ENCODE data around the gene CALM1.
"Not testable (repeated sequence)": the region's sequence is repeated elsewhere in the genome, so short reads cannot be mapped to it uniquely, and the experiment has no call there.

Gene CALM1

GRCh38 chr14:90393966-90394365, 2.9 kb upstream of the CALM1 start:
- H3K9ac ChIP-seq, result no peak overlapping the region

GRCh38 chr14:90394782-90395181, 2.0 kb upstream of the CALM1 start:
- H3K27me3 ChIP-seq (ENCODE audit: control insufficient read depth, insufficient read depth, low read length); H3K36me3 ChIP-seq (ENCODE audit: control insufficient read depth, insufficient read depth, low read length); H3K9ac ChIP-seq; H2AFZ ChIP-seq; H3K4me2 ChIP-seq (ENCODE audit: low read length); H3K4me1 ChIP-seq; H3K27ac ChIP-seq; H3K9me3 ChIP-seq (ENCODE audit: control insufficient read depth, low read length); H3K4me3 ChIP-seq (ENCODE audit: low read depth, low read length): not testable (repeated sequence)
- peaks cover 10% of the 10 kb centered on the region for H3K79me2 ChIP-seq

More at GRCh38 chr14:90393966-90394365, 2.9 kb upstream of the CALM1 start:
- no peak overlapping the region for H3K4me2 ChIP-seq (ENCODE audit: low read length)
- TF ChIP-seq CTCF (IDR thresholded peaks at IDR 0.05), result no peak
- no peaks in the 10 kb centered on the region for H3K27me3 ChIP-seq (ENCODE audit: control insufficient read depth, insufficient read depth, low read length)
- H3K9me3 ChIP-seq (ENCODE audit: control insufficient read depth, low read length), result no peaks in the 10 kb centered on the region
- H2AFZ ChIP-seq, result peak overlapping the region; percentile 32
- no peaks in the 10 kb centered on the region for H3K36me3 ChIP-seq (ENCODE audit: control insufficient read depth, insufficient read depth, low read length)
- peaks cover 10% of the 10 kb centered on the region for H3K79me2 ChIP-seq
- H3K4me1 ChIP-seq, result no peaks in the 10 kb centered on the region
- no peak overlapping the region for H3K27ac ChIP-seq
- H3K4me3 ChIP-seq (ENCODE audit: low read depth, low read length), result no peak overlapping the region

GRCh38 chr14:90397425-90398314, 841 bp downstream of the CALM1 start:
- peaks cover 26% of the 10 kb centered on the region for H3K79me2 ChIP-seq
- H3K4me2 ChIP-seq (ENCODE audit: low read length), result peak overlapping the region; percentile 89
- peak overlapping the region; percentile 14 for H2AFZ ChIP-seq
- H3K4me1 ChIP-seq, result peaks cover 13% of the 10 kb centered on the region
- peak overlapping the region; percentile 88 for H3K27ac ChIP-seq
- no peaks in the 10 kb centered on the region for H3K9me3 ChIP-seq (ENCODE audit: control insufficient read depth, low read length)
- no peaks in the 10 kb centered on the region for H3K27me3 ChIP-seq (ENCODE audit: control insufficient read depth, insufficient read depth, low read length)
- TF ChIP-seq CTCF (IDR thresholded peaks at IDR 0.05), result no peak
- no peaks in the 10 kb centered on the region for H3K36me3 ChIP-seq (ENCODE audit: control insufficient read depth, insufficient read depth, low read length)
- peak overlapping the region; percentile 79 for H3K9ac ChIP-seq
- H3K4me3 ChIP-seq (ENCODE audit: low read depth, low read length), result peak overlapping the region; percentile 89

GRCh38 chr14:90398315-90398839, 1.5 kb downstream of the CALM1 start:
- H3K4me1 ChIP-seq, result peaks cover 14% of the 10 kb centered on the region
- peak overlapping the region; percentile 89 for H3K4me2 ChIP-seq (ENCODE audit: low read length)
- no peak overlapping the region for H3K9ac ChIP-seq

More at GRCh38 chr14:90398315-90398839, 1.5 kb downstream of the CALM1 start:
- no peak overlapping the region for H2AFZ ChIP-seq
- H3K4me3 ChIP-seq (ENCODE audit: low read depth, low read length), result peak overlapping the region; percentile 76
- H3K79me2 ChIP-seq, result peaks cover 26% of the 10 kb centered on the region
- H3K9me3 ChIP-seq (ENCODE audit: control insufficient read depth, low read length), result no peaks in the 10 kb centered on the region
- H3K36me3 ChIP-seq (ENCODE audit: control insufficient read depth, insufficient read depth, low read length), result no peaks in the 10 kb centered on the region
- no peaks in the 10 kb centered on the region for H3K27me3 ChIP-seq (ENCODE audit: control insufficient read depth, insufficient read depth, low read length)
- peak overlapping the region; percentile 72 for H3K27ac ChIP-seq
- no peak for TF ChIP-seq CTCF (IDR thresholded peaks at IDR 0.05)
